ENCODE data around the gene WDR70.
"Not testable (repeated sequence)": the region's sequence is repeated elsewhere in the genome, so short reads cannot be mapped to it uniquely, and the experiment has no call there.

The WDR70 gene

GRCh38 chr5:37637165-37637845 is 258.2 kb downstream of the WDR70 start:
- ChIA-PET CTCF (interaction anchor here (0.6 to 1.4 kb wide), 2 partner anchors 9 to 86 kb away, joined by 3 to 5 read pairs; no protein-coding TSS in a partner anchor), POLR2A (no interaction called here)
- no peak for DNase-seq (ENCODE audit: extremely low spot score)
- no peak for TF ChIP-seq CTBP1 (IDR thresholded peaks at IDR 0.05; ENCODE audit: borderline replicate concordance)

DNA sequence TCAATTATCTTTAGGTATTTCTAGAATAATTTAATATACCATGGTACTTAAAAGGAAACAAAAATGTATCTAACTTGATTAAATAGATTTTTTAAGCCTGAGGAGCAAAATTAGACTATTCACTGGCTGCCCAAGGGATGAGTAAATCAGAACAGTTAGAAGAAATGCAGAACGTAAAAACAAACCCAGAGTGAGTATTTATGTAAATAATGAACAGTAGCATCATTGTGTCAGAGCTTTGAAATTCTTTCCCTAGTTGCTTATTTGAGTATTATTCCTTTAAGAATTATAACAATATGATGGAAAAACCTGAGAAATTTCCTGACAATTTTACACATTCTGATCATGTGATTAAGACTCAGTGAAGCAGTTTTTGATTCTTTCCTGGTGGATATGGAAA is 259.8 kb downstream of the WDR70 start:
- ChIA-PET POLR2A (no interaction called here), CTCF (no interaction called here)
- no peak for TF ChIP-seq PKNOX1 (IDR thresholded peaks at IDR 0.05)
- no peak for TF ChIP-seq FOXA1 (IDR thresholded peaks at IDR 0.05)
- TF ChIP-seq FOXM1 (IDR thresholded peaks at IDR 0.05; ENCODE audit: borderline replicate concordance): no peak
- TF ChIP-seq L3MBTL2 (conservative IDR thresholded peaks at IDR 0.05): no peak
- TF ChIP-seq HDGF (IDR thresholded peaks at IDR 0.05; ENCODE audit: borderline replicate concordance): no peak
- no peak for TF ChIP-seq ELF4 (IDR thresholded peaks at IDR 0.05)
- no peak for TF ChIP-seq BHLHE40 (IDR thresholded peaks at IDR 0.05; ENCODE audit: borderline replicate concordance)
- TF ChIP-seq NFRKB (IDR thresholded peaks at IDR 0.05): no peak
- no peak for TF ChIP-seq SUZ12 (IDR thresholded peaks at IDR 0.05)
- no peak for TF ChIP-seq ZNF384 (IDR thresholded peaks at IDR 0.05)
- no peak for TF ChIP-seq ARNT (IDR thresholded peaks at IDR 0.05)
- TF ChIP-seq LEF1 (IDR thresholded peaks at IDR 0.05; ENCODE audit: borderline replicate concordance): no peak
- TF ChIP-seq FOXK2 (IDR thresholded peaks at IDR 0.05): no peak
- TF ChIP-seq SP1 (IDR thresholded peaks at IDR 0.05): no peak
- TF ChIP-seq CTBP1 (IDR thresholded peaks at IDR 0.05; ENCODE audit: borderline replicate concordance): no peak
- no peak for TF ChIP-seq TARDBP (IDR thresholded peaks at IDR 0.05)
- DNase-seq (ENCODE audit: extremely low spot score): no peak

- ChIA-PET POLR2A (no interaction called here), CTCF (no interaction called here)
- DNase-seq (ENCODE audit: extremely low spot score): no peak
- TF ChIP-seq FOXK2 (IDR thresholded peaks at IDR 0.05) (no peak), TARDBP (IDR thresholded peaks at IDR 0.05) (no peak), BHLHE40 (IDR thresholded peaks at IDR 0.05; ENCODE audit: borderline replicate concordance) (no peak), HDGF (IDR thresholded peaks at IDR 0.05; ENCODE audit: borderline replicate concordance) (no peak), NFRKB (IDR thresholded peaks at IDR 0.05) (no peak), LEF1 (IDR thresholded peaks at IDR 0.05; ENCODE audit: borderline replicate concordance) (no peak), FOXM1 (IDR thresholded peaks at IDR 0.05; ENCODE audit: borderline replicate concordance) (no peak), PKNOX1 (IDR thresholded peaks at IDR 0.05) (no peak), SUZ12 (IDR thresholded peaks at IDR 0.05) (no peak), CTBP1 (IDR thresholded peaks at IDR 0.05; ENCODE audit: borderline replicate concordance) (no peak), ZNF384 (IDR thresholded peaks at IDR 0.05) (no peak), L3MBTL2 (conservative IDR thresholded peaks at IDR 0.05) (no peak), FOXA1 (IDR thresholded peaks at IDR 0.05) (no peak), ARNT (IDR thresholded peaks at IDR 0.05) (no peak)
Observed at GRCh38 chr5:37640088-37640487, 261.0 kb downstream of the WDR70 start.

- CTCF ChIA-PET: no interaction called here
- DNase-seq (ENCODE audit: extremely low spot score): no peak
- POLR2A ChIA-PET: no interaction called here
- TF ChIP-seq PKNOX1 (IDR thresholded peaks at IDR 0.05) (no peak), CTBP1 (IDR thresholded peaks at IDR 0.05; ENCODE audit: borderline replicate concordance) (no peak), SUZ12 (IDR thresholded peaks at IDR 0.05) (no peak), FOXA1 (IDR thresholded peaks at IDR 0.05) (no peak), LEF1 (IDR thresholded peaks at IDR 0.05; ENCODE audit: borderline replicate concordance) (no peak), ZNF384 (IDR thresholded peaks at IDR 0.05) (no peak), TARDBP (IDR thresholded peaks at IDR 0.05) (no peak), L3MBTL2 (conservative IDR thresholded peaks at IDR 0.05) (no peak), BHLHE40 (IDR thresholded peaks at IDR 0.05; ENCODE audit: borderline replicate concordance) (no peak), ELF4 (IDR thresholded peaks at IDR 0.05) (no peak), NFRKB (IDR thresholded peaks at IDR 0.05) (no peak)
Observed at GRCh38 chr5:37641933-37642332, 262.8 kb downstream of the WDR70 start.

- TF ChIP-seq SUZ12 (IDR thresholded peaks at IDR 0.05) (no peak), FOXK2 (IDR thresholded peaks at IDR 0.05) (no peak), TARDBP (IDR thresholded peaks at IDR 0.05) (no peak), L3MBTL2 (conservative IDR thresholded peaks at IDR 0.05) (no peak), NFRKB (IDR thresholded peaks at IDR 0.05) (no peak)
- POLR2A ChIA-PET: no interaction called here
- CTCF ChIA-PET: interaction anchor here (0.6 kb wide), 1 partner anchor 9 kb away, joined by 3 read pairs; no protein-coding TSS in a partner anchor
- no peak for DNase-seq (ENCODE audit: extremely low spot score)
Observed at GRCh38 chr5:37645707-37646106, 266.6 kb downstream of the WDR70 start.

DNA sequence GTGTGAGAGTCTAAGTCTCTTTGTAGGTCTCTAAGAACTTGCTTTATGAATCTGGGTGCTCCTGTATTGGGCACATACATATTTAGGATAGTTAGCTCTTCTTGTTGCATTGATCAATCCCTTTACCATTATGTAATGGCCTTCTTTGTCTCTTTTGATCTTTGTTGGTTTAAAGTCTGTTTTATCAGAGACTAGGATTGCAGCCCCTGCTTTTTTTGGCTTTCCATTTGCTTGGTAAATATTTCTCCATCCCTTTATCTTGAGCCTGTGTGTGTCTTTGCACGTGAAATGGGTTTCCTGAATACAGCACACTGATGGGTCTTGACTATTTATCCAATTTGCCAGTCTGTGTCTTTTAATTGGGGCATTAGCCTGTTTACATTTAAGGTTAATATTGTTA is 275.4 kb downstream of the WDR70 start:
- CTCF ChIA-PET; POLR2A ChIA-PET; DNase-seq (ENCODE audit: extremely low spot score): not testable (repeated sequence)

DNA sequence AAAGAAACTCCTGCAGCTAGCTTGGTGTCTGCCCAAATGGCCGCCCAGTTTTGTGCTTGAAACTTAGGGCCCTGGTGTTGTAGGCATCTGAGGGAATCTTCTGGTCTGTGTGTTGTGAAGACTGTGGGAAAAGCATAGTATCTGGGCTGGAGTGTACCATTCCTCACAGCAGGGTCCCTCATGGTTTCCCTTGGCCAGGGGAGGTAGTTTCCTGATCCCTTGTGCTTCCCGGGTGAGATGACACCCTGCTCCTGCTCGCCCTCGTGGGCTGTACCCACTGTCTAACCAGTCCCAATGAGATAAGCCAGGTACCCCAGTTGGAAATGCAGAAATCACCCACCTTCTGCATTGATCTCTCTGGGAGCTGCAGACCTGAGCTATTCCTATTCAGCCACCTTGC is 277.9 kb downstream of the WDR70 start:
- TF ChIP-seq FOXA1 (IDR thresholded peaks at IDR 0.05): no peak
- no peak for TF ChIP-seq FOXM1 (IDR thresholded peaks at IDR 0.05; ENCODE audit: borderline replicate concordance)
- TF ChIP-seq ARNT (IDR thresholded peaks at IDR 0.05): no peak
- no peak for TF ChIP-seq ZNF384 (IDR thresholded peaks at IDR 0.05)
- TF ChIP-seq SP1 (IDR thresholded peaks at IDR 0.05): no peak
- POLR2A ChIA-PET: interaction anchor here (0.6 kb wide), 1 partner anchor 285 kb away, joined by 3 read pairs; no protein-coding TSS in a partner anchor
- DNase-seq (ENCODE audit: extremely low spot score): no peak
- CTCF ChIA-PET: no interaction called here

All from HEK293T (cell line).